Measurements from ENCODE around the gene ANAPC13. TPM values are rescaled to one million over a fixed set of nuclear protein-coding genes. Genes with fewer than 3 reads are reported as not detected.

Gene ANAPC13
- total and polyA plus RNA-seq, 2 experiments from 2014 or later, result 119 to 149 TPM

- H4K20me1 ChIP-seq (ENCODE audit: insufficient read depth, poor library complexity, severe bottlenecking), result no peaks in the 10 kb centered on the region
- H3K4me1 ChIP-seq (ENCODE audit: insufficient read depth), result no peaks in the 10 kb centered on the region
- H3K27ac ChIP-seq, result no peak overlapping the region
- H3K79me2 ChIP-seq, result peaks cover 29% of the 10 kb centered on the region
- H3K9me2 ChIP-seq (replicated peaks; ENCODE audit: insufficient read depth), result no peaks in the 10 kb centered on the region
- H3K4me3 ChIP-seq, result no peak overlapping the region
- no peak overlapping the region for H3K4me2 ChIP-seq
- DNase-seq (ENCODE audit: low spot score), result no peak
- 97% methylated on average over 7 of the region's 7 CpGs for WGBS (ENCODE audit: low lambda C conversion rate, missing lambda C conversion rate)
- no peaks in the 10 kb centered on the region for H3K36me3 ChIP-seq (replicated peaks; ENCODE audit: insufficient read depth, low read depth)
- H3K9me3 ChIP-seq (ENCODE audit: low read depth), result peaks cover 19% of the 10 kb centered on the region
- TF ChIP-seq EZH2 (IDR thresholded peaks at IDR 0.05; ENCODE audit: borderline replicate concordance) (no peak), EZH2phosphoT487 (IDR thresholded peaks at IDR 0.05; ENCODE audit: low read depth, severe bottlenecking, unreplicated experiment) (no peak), CTCF (IDR thresholded peaks at IDR 0.05; ENCODE audit: poor library complexity) (no peak)
- H3K27me3 ChIP-seq, result no peaks in the 10 kb centered on the region
- H2AFZ ChIP-seq, result no peak overlapping the region
Measured at GRCh38 chr3:134527538-134528186, 41.9 kb upstream of the ANAPC13 start.

GRCh38 chr3:134527037-134527436 is 41.3 kb upstream of the ANAPC13 start:
- Histone ChIP-seq H2AFZ (no peak overlapping the region), H3K9me2 (replicated peaks; ENCODE audit: insufficient read depth) (no peaks in the 10 kb centered on the region), H3K4me2 (no peak overlapping the region), H3K9me3 (ENCODE audit: low read depth) (peaks cover 22% of the 10 kb centered on the region), H3K27ac (no peak overlapping the region), H3K79me2 (peaks cover 32% of the 10 kb centered on the region), H3K4me1 (ENCODE audit: insufficient read depth) (no peaks in the 10 kb centered on the region), H3K36me3 (replicated peaks; ENCODE audit: insufficient read depth, low read depth) (no peaks in the 10 kb centered on the region), H3K4me3 (no peak overlapping the region), H3K27me3 (no peaks in the 10 kb centered on the region), H4K20me1 (ENCODE audit: insufficient read depth, poor library complexity, severe bottlenecking) (no peaks in the 10 kb centered on the region)
- no peak for TF ChIP-seq EZH2phosphoT487 (IDR thresholded peaks at IDR 0.05; ENCODE audit: low read depth, severe bottlenecking, unreplicated experiment)
- TF ChIP-seq EZH2 (IDR thresholded peaks at IDR 0.05; ENCODE audit: borderline replicate concordance), result no peak
- no peak for TF ChIP-seq CTCF (IDR thresholded peaks at IDR 0.05; ENCODE audit: poor library complexity)
- no peak for DNase-seq (ENCODE audit: low spot score)
- 86% methylated on average over 3 of the region's 4 CpGs for WGBS (ENCODE audit: low lambda C conversion rate, missing lambda C conversion rate)

DNA sequence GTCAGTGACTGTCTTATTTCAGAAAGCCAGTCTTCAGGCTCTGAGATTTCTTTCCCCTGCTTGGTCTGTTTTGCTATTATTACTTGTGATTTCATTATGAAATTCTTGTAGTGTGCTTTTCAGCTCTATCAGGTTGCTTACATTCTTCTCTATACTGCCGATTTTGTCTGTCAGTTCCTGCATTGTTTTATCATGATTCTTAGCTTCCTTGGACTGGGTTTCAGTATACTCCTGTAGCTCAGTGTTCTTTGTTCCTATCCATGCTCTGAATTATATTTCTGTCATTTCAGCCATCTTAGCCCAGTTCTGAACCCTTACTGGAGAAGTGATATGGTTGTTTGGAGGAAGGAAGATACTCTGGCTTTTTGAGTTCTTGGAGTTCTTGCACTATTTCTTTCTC is 40.5 kb upstream of the ANAPC13 start:
- WGBS (ENCODE audit: low lambda C conversion rate, missing lambda C conversion rate), result 92% methylated on average over 1 of the region's 1 CpG
- no peaks in the 10 kb centered on the region for H3K27me3 ChIP-seq
- H3K9me2 ChIP-seq (replicated peaks; ENCODE audit: insufficient read depth), result no peaks in the 10 kb centered on the region
- no peak overlapping the region for H2AFZ ChIP-seq
- no peaks in the 10 kb centered on the region for H3K4me1 ChIP-seq (ENCODE audit: insufficient read depth)
- peaks cover 32% of the 10 kb centered on the region for H3K79me2 ChIP-seq
- no peaks in the 10 kb centered on the region for H4K20me1 ChIP-seq (ENCODE audit: insufficient read depth, poor library complexity, severe bottlenecking)
- H3K4me3 ChIP-seq, result no peak overlapping the region
- no peak for DNase-seq (ENCODE audit: low spot score)
- H3K36me3 ChIP-seq (replicated peaks; ENCODE audit: insufficient read depth, low read depth), result no peaks in the 10 kb centered on the region
- H3K4me2 ChIP-seq, result no peak overlapping the region
- no peak overlapping the region for H3K27ac ChIP-seq
- TF ChIP-seq CTCF (IDR thresholded peaks at IDR 0.05; ENCODE audit: poor library complexity), result no peak
- peaks cover 22% of the 10 kb centered on the region for H3K9me3 ChIP-seq (ENCODE audit: low read depth)

DNA sequence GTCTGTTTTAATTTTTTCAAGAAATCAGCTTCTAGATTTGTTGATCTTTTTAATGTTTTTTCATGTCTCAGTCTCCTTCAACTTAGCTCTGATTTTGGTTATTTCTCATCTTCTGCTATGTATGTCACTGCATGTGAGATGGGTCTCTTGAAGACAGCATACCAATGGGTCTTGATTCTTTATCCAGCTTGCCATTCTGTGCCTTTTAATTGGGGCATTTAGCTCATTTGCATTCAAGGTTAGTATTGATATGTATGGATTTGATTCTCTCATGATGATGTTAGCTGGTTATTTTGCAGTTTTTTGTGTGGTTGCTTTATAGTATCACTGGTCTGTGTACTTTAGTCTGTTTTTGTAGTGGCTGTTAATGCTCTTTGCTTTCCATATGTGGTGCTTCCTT is 39.5 kb upstream of the ANAPC13 start:
- H3K27ac ChIP-seq, result no peak overlapping the region
- peaks cover 22% of the 10 kb centered on the region for H3K9me3 ChIP-seq (ENCODE audit: low read depth)
- H2AFZ ChIP-seq, result no peak overlapping the region
- no peaks in the 10 kb centered on the region for H3K4me1 ChIP-seq (ENCODE audit: insufficient read depth)
- DNase-seq (ENCODE audit: low spot score), result no peak
- H3K4me2 ChIP-seq, result no peak overlapping the region
- no peaks in the 10 kb centered on the region for H3K27me3 ChIP-seq
- no peaks in the 10 kb centered on the region for H3K9me2 ChIP-seq (replicated peaks; ENCODE audit: insufficient read depth)
- peaks cover 32% of the 10 kb centered on the region for H3K79me2 ChIP-seq
- H3K36me3 ChIP-seq (replicated peaks; ENCODE audit: insufficient read depth, low read depth), result no peaks in the 10 kb centered on the region
- no peaks in the 10 kb centered on the region for H4K20me1 ChIP-seq (ENCODE audit: insufficient read depth, poor library complexity, severe bottlenecking)
- no peak overlapping the region for H3K4me3 ChIP-seq
- TF ChIP-seq EZH2phosphoT487 (IDR thresholded peaks at IDR 0.05; ENCODE audit: low read depth, severe bottlenecking, unreplicated experiment) (no peak), EZH2 (IDR thresholded peaks at IDR 0.05; ENCODE audit: borderline replicate concordance) (no peak), CTCF (IDR thresholded peaks at IDR 0.05; ENCODE audit: poor library complexity) (no peak)

All from hepatocyte (in vitro differentiated cells).